ENCODE results near the gene TCF3.

DNA sequence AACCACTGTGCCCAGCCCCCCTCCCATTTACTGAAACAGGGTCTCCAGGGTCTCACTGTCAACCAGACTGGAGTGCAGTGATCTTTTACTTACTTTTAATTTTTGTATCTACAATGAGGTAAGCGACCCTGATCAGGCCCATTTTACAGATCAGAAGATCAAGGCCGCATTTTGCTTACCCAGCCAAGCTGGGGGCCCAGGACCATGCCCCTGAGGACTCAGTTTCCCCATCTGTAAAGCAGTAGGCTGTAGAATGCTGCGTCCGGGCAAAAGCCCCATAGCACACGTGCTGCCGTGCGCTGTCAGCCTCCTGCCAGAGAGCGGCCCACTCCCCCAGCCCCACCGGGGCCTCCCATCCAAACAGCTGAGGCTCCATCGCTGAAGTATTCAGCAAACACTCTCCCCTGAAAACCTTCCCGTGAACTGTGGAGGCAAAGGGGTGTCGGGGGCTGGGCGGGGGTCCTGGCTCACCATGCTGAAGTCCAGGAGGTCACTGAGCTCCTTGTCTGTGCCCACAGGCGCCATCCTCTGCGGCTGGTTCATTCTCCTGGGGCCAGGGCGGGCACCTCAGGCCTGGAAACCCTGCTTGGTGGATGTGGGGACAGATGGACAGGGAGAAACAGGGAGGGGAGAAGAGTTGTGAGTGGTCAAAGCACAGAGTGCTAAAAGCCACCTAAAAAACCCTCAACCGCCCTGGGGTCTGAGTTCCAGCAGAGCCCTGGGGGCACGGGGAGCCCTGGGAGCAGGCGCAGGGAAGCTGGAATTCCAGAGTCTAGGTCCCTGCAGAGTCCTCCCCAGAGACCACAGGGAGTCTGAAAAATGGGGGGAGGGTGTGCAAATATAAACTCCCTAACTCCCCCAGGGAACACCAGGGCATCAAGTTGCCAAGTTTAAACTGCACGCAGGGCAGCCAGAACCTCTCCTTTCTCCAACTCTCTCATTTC is 2.4 kb downstream of the TCF3 start:
- TF ChIP-seq POLR2AphosphoS5 (IDR thresholded peaks at IDR 0.05; ENCODE audit: low read depth, low read length) (no peak), TAF1 (IDR thresholded peaks at IDR 0.05; ENCODE audit: borderline replicate concordance, low read depth, low read length) (no peak), POLR2A (IDR thresholded peaks at IDR 0.05; ENCODE audit: low read depth, low read length) (no peak)
